GM12878 (cell line): ENCODE results near the gene CCDC159. TPM values are rescaled to one million over a fixed set of nuclear protein-coding genes. Genes with fewer than 3 reads are reported as not detected.

Experiments used
- ASH2L ChIP-seq: fragments of 300-600, 200-600 bp; sonication (generic); IDR thresholded peaks from 2 replicates; pipeline ENCODE4 v1.6.1; 2017; ENCODE audit warnings: low read depth, mild to moderate bottlenecking, borderline replicate concordance
- CBX3 ChIP-seq: fragments of 200-600 bp; sonication (generic); IDR thresholded peaks from 2 replicates; pipeline ENCODE4 v1.6.1; 2016; ENCODE audit warnings: low read depth, borderline replicate concordance
- CHD2 ChIP-seq: IDR thresholded peaks from 2 replicates; pipeline ENCODE4 v1.6.1; 2011; ENCODE audit warnings: low read depth, low read length, improper control_type of control experiment, borderline replicate concordance
- EED ChIP-seq: sonication (generic); IDR thresholded peaks from 2 replicates; pipeline ENCODE4 v1.6.1; 2016; ENCODE audit warnings: antibody characterized with exemption, low read depth
- ETV6 ChIP-seq, 2 experiments: fragments of 450-650 bp in 1 of 2; IDR thresholded peaks in 1 of 2; conservative IDR thresholded peaks in 1 of 2; 2 replicates each; pipeline ENCODE4 v1.6.1; 2014; ENCODE audit warnings: antibody characterized with exemption in 1 of 2, borderline replicate concordance in 1 of 2, low read depth in 1 of 2, mild to moderate bottlenecking in 1 of 2, moderate library complexity in 1 of 2
- EZH2 ChIP-seq: IDR thresholded peaks from 2 replicates; pipeline ENCODE4 v1.6.1; 2012; ENCODE audit warnings: low read depth, mild to moderate bottlenecking, control low read depth, inconsistent platforms, low read length, borderline replicate concordance; ENCODE audit not compliant: control insufficient read depth
- FOS ChIP-seq: IDR thresholded peaks from 3 replicates; pipeline ENCODE4 v1.6.1; 2011; ENCODE audit warnings: borderline replicate concordance; ENCODE audit not compliant: insufficient read length; ENCODE audit errors: extremely low read depth
- FOXK2 ChIP-seq: fragments of 450-650 bp; IDR thresholded peaks from 2 replicates; pipeline ENCODE4 v1.6.1; 2017; ENCODE audit warnings: mild to moderate bottlenecking, moderate library complexity
- FOXM1 ChIP-seq: IDR thresholded peaks from 2 replicates; pipeline ENCODE4 v1.6.1; 2012; ENCODE audit warnings: low read depth, mild to moderate bottlenecking, inconsistent platforms, low read length, moderate library complexity
- HCFC1 ChIP-seq: fragments of 150-350 bp; IDR thresholded peaks from 2 replicates; pipeline ENCODE4 v1.6.1; 2014; ENCODE audit warnings: low read length
- IRF5 ChIP-seq: fragments of 450-650 bp; IDR thresholded peaks from 2 replicates; pipeline ENCODE4 v1.6.1; 2017; ENCODE audit warnings: borderline replicate concordance
- PML ChIP-seq: IDR thresholded peaks from 2 replicates; pipeline ENCODE4 v1.6.1; 2012; ENCODE audit warnings: low read length, inconsistent platforms
- POLR2AphosphoS5 ChIP-seq: IDR thresholded peaks from 2 replicates; pipeline ENCODE4 v1.6.1; 2011; ENCODE audit warnings: mild to moderate bottlenecking, low read length, inconsistent platforms
- SMAD5 ChIP-seq: IDR thresholded peaks from 2 replicates; pipeline ENCODE4 v1.6.1; 2016; ENCODE audit warnings: antibody characterized with exemption, low read depth
- TCF12 ChIP-seq: IDR thresholded peaks from 2 replicates; pipeline ENCODE4 v1.6.1; 2011; ENCODE audit warnings: low read depth, mild to moderate bottlenecking, low read length
- polyA plus RNA-seq, 11 experiments: library from polyadenylated mRNA; depleted of rRNA in 4 of 11; unstranded in 6 of 11; stranded (reverse) in 5 of 11; fragments of >200 nt; fragmentation: Nextera tagmentation in 4 of 11; fragmentation: Illumina TruSeq in 1 of 11; extraction: Ambion mirVana in 4 of 11; extraction: Trizol in 1 of 11; gene quantifications; 1 replicate in 1 of 11; 2 replicates in 10 of 11; pipeline versions ENCODE4 v1.2.1 to v1.2.3, GENCODE V29; 2011 to 2016; ENCODE audit warnings: inconsistent platforms in 2 of 11, missing spikeins in 2 of 11, low read depth in 1 of 11
- total RNA-seq, 4 experiments: library from RNA; depleted of rRNA in 3 of 4; stranded (reverse); fragments of >200 nt in 3 of 4; fragmentation: Illumina TruSeq in 1 of 4; extraction: Trizol in 1 of 4; gene quantifications; 2 replicates each; pipeline versions ENCODE4 v1.2.1 to v1.2.3, GENCODE V29; 2013 to 2021
- TF ChIP-seq, protein P1 (sequence below): IDR thresholded peaks from 2 replicates; pipeline ENCODE4 v1.6.1; 2011; ENCODE audit warnings: mild to moderate bottlenecking, low read depth, low read length, moderate library complexity; ENCODE audit not compliant: insufficient replicate concordance
- TF ChIP-seq, protein P2 (sequence below): fragments of 450-650 bp; IDR thresholded peaks from 2 replicates; pipeline ENCODE4 v1.6.1; 2017; ENCODE audit warnings: mild to moderate bottlenecking, moderate library complexity
- TF ChIP-seq, protein P3 (sequence below): fragments of 450-650 bp; IDR thresholded peaks from 2 replicates; pipeline ENCODE4 v1.6.1; 2018; ENCODE audit warnings: mild to moderate bottlenecking, low read depth, moderate library complexity; ENCODE audit not compliant: partially characterized antibody
- TF ChIP-seq, protein P4 (sequence below): IDR thresholded peaks from 2 replicates; pipeline ENCODE4 v1.6.1; 2011; ENCODE audit warnings: borderline replicate concordance, low read depth, mild to moderate bottlenecking, moderate library complexity, mixed read lengths, low read length; ENCODE audit not compliant: insufficient read depth; ENCODE audit errors: extremely low read length

The CCDC159 gene
- total and polyA plus RNA-seq, 10 of the 15 experiments (the other 5 are each of a cell fraction or from before 2014, with no cell fraction given): 0.61 to 14.7 (median 10.1) TPM

- TF ChIP-seq EED (no peak), CBX3 (no peak), FOXK2 (no peak), SMAD5 (peak; percentile 79), ASH2L (0 out of 2 replicates have a peak, but pooled peaks have one; percentile 72), IRF5 (no peak), POLR2AphosphoS5 (peak; percentile 87), EZH2 (no peak), ETV6 (conservative IDR thresholded peaks at IDR 0.05 in 1 of 2, IDR thresholded peaks at IDR 0.05 in 1 of 2; ENCODE audit: borderline replicate concordance in 1 of 2, low read depth in 1 of 2) (no peak), FOXM1 (no peak), PML (peak; percentile 86; the same call in 1 of the 2 replicates), CHD2 (peak; percentile 87), TCF12 (no peak), HCFC1 (peak; percentile 43), FOS (peak; percentile 64)
- TF ChIP-seq, protein P1, sequence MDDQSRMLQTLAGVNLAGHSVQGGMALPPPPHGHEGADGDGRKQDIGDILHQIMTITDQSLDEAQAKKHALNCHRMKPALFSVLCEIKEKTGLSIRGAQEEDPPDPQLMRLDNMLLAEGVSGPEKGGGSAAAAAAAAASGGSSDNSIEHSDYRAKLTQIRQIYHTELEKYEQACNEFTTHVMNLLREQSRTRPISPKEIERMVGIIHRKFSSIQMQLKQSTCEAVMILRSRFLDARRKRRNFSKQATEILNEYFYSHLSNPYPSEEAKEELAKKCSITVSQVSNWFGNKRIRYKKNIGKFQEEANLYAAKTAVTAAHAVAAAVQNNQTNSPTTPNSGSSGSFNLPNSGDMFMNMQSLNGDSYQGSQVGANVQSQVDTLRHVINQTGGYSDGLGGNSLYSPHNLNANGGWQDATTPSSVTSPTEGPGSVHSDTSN: peak; percentile 97
- TF ChIP-seq, protein P2, sequence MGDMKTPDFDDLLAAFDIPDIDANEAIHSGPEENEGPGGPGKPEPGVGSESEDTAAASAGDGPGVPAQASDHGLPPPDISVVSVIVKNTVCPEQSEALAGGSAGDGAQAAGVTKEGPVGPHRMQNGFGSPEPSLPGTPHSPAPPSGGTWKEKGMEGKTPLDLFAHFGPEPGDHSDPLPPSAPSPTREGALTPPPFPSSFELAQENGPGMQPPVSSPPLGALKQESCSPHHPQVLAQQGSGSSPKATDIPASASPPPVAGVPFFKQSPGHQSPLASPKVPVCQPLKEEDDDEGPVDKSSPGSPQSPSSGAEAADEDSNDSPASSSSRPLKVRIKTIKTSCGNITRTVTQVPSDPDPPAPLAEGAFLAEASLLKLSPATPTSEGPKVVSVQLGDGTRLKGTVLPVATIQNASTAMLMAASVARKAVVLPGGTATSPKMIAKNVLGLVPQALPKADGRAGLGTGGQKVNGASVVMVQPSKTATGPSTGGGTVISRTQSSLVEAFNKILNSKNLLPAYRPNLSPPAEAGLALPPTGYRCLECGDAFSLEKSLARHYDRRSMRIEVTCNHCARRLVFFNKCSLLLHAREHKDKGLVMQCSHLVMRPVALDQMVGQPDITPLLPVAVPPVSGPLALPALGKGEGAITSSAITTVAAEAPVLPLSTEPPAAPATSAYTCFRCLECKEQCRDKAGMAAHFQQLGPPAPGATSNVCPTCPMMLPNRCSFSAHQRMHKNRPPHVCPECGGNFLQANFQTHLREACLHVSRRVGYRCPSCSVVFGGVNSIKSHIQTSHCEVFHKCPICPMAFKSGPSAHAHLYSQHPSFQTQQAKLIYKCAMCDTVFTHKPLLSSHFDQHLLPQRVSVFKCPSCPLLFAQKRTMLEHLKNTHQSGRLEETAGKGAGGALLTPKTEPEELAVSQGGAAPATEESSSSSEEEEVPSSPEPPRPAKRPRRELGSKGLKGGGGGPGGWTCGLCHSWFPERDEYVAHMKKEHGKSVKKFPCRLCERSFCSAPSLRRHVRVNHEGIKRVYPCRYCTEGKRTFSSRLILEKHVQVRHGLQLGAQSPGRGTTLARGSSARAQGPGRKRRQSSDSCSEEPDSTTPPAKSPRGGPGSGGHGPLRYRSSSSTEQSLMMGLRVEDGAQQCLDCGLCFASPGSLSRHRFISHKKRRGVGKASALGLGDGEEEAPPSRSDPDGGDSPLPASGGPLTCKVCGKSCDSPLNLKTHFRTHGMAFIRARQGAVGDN: peak; percentile 11; the same call in 1 of the 2 replicates
- TF ChIP-seq, protein P3, sequence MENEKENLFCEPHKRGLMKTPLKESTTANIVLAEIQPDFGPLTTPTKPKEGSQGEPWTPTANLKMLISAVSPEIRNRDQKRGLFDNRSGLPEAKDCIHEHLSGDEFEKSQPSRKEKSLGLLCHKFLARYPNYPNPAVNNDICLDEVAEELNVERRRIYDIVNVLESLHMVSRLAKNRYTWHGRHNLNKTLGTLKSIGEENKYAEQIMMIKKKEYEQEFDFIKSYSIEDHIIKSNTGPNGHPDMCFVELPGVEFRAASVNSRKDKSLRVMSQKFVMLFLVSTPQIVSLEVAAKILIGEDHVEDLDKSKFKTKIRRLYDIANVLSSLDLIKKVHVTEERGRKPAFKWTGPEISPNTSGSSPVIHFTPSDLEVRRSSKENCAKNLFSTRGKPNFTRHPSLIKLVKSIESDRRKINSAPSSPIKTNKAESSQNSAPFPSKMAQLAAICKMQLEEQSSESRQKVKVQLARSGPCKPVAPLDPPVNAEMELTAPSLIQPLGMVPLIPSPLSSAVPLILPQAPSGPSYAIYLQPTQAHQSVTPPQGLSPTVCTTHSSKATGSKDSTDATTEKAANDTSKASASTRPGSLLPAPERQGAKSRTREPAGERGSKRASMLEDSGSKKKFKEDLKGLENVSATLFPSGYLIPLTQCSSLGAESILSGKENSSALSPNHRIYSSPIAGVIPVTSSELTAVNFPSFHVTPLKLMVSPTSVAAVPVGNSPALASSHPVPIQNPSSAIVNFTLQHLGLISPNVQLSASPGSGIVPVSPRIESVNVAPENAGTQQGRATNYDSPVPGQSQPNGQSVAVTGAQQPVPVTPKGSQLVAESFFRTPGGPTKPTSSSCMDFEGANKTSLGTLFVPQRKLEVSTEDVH: no peak
- TF ChIP-seq, protein P4, sequence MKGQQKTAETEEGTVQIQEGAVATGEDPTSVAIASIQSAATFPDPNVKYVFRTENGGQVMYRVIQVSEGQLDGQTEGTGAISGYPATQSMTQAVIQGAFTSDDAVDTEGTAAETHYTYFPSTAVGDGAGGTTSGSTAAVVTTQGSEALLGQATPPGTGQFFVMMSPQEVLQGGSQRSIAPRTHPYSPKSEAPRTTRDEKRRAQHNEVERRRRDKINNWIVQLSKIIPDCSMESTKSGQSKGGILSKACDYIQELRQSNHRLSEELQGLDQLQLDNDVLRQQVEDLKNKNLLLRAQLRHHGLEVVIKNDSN: no peak
These were observed 28.3 kb downstream of the CCDC159 start, which contains the start of gene SWSAP1 (continued) for GRCh38 chr19:11374433-11375142.
